Measurements from ENCODE around the gene PRSS50.

GRCh38 chr3:46715507-46716175 lies 2.0 kb downstream of the PRSS50 start:
- TF ChIP-seq CTCF (IDR thresholded peaks at IDR 0.05; ENCODE audit: borderline replicate concordance, extremely low read depth, low read length, poor library complexity, severe bottlenecking): no peak
- no peak for TF ChIP-seq EZH2 (IDR thresholded peaks at IDR 0.05; ENCODE audit: borderline replicate concordance, low read depth, low read length, severe bottlenecking)
